NAMALWA (cell line): ENCODE measurements around the gene FLAD1.

Experiments
- DNase-seq: peaks from one replicate; pipeline ENCODE4 v3.0.0-alpha.2; 2015; ENCODE audit warnings: low spot score

The FLAD1 gene

DNA sequence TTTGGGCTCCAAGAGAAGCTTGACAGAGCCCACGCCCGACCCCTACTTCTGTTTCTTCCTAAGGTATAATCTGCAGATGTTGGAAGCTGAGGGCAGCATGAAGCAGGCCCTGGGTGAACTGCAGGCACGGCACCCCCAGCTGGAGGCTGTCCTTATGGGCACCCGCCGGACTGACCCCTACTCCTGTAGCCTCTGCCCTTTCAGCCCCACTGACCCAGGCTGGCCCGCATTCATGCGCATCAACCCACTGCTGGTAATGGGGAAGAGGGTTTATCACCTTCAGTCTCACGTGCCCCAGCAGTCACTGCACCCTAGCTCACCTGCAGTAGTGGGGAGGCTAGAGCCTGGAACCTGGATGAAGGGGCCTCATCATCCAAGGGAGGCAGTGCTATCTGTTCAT lies 7.1 kb downstream of the FLAD1 start:
- no peak for DNase-seq

DNA sequence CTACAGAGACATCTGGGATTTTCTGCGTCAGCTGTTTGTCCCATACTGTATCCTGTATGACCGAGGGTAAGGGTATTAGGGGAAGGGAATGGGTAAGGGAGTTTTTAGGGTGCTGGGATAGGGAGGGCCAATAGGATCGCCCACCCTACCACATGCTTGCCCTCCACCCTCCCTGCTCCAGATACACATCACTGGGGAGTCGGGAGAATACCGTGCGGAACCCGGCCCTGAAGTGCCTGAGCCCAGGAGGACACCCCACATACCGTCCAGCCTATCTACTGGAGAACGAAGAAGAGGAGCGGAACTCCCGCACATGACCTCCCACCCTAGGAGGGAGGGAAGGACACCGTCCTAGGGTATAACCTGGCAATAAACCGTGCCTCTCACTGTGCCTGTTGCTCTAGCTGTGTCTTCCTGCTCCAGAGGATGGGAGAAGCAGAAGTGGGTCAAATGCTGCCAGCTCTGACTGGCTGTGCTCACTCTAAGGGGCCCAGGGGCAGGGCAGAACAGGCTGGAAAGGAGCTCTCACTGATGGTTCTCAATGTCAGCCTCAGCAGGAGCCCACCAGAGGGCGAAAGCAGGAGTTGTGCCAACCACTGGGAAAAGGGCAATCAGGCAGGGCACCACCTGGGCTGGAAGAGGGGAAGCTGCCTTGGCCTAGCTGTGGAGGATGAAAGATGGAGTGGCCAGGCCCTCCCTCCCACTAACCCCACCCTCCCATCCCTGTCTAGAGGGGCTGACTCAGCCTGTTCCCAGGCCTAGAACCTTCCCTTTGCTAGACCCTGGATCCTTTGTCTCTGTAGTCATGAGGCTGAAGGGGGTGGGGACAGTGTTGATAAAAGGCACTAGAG lies 9.8 kb downstream of the FLAD1 start:
- peak; percentile 33 for DNase-seq

DNA sequence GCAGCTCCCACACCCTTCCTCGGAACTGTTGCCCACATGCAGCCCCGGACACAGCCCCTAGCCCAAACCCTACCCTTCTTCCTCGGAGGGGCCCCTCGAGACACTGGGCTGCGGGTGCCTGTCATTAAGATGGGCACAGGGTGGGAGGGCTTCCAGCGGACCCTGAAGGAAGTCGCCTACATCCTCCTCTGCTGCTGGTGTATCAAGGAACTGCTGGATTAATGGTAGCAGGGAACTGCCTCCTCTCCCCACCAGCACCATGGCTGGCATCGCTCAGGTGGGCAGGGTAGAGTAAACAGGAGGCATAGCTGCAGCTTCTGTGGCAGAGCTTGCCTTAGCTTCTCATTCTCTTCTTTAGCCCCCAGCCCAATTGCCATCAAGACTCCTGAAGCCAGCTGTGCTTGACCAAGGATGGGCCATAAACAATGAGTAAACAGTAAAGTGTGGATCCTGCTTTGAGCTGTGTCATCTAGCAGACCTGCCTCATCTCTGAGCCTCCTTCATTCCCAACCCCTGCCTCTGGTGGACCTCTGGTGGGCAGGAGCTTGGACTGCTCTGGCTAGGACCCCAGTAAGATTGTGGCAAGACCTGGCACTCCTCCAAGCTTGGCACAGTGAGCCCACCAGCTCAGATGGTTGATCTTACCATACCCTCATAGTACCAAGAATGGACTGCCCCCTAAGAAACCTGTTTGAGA lies 10.6 kb downstream of the FLAD1 start, which contains the start of gene LENEP:
TSS of gene LENEP (plus strand) at position 15 of the 697 bp plus-strand sequence. CDS start at position 37, 22 bp downstream.
- peak; percentile 26 for DNase-seq

DNA sequence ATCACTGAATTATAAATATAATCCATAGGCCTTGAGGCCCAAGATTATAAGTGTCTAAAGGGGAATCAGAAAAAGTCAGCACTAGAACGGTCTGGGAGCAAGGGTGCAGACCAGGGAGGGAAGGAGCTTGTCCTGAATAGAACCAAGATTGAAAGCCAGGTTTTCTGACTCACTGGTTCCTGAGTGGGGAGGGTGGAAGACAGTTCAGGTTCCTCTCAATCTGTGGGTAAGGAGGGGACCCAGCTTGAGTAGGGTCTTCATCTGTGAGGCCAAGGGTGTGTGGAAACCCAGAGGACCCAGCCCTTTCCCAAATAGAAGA lies 11.1 kb downstream of the FLAD1 start:
- DNase-seq, result no peak

DNA sequence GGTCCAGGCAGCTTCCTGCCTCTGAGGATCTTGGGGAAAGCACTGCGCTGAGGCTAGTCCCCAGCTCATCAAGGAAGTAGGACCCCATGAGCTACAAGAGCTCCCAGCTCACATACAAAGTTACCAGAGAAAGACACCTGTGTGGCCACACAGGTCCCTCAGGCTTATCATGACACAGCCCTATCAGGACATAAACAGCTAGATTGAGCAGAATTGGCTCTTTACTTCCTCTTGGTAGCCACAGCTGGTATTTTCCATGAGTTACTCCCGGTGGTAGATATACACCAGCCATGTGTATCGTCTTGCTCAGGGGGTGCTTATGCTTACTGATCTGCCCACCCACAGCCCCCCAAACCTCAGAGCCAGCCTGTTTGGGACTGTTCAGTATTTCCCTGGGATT lies 11.4 kb downstream of the FLAD1 start:
- DNase-seq, result peak; percentile 80

DNA sequence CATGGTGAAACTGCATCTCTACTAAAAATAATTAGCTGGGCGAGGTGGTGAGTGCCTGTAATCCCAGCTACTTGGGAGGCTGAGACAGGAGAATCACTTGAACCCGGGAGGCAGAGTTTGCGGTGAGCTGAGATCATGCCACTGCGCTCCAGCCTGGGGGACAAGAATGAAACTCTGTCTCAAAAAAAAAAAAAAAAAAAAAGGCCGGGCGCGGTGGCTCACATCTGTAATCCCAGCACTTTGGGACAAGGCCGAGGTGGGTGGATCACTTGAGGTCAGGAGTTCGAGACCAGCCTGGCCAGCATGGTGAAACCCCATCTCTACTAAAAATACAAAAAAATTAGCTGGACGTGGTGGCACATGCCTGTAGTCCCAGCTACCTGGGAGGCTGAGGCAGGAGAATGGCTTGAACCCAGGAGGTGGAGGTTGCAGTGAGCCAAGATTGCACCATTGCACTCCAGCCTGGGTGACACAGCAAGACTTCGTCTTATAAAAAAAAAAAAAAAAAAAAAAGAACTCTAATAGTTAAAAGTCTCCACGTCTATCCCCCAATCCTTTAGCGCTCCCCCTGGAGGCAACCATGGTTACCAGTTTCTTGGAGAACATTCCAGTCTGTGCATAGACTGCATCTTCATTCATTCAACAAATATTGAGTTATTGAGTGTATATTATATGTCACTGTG lies 12.3 kb downstream of the FLAD1 start:
- DNase-seq, result peak; percentile 43

DNA sequence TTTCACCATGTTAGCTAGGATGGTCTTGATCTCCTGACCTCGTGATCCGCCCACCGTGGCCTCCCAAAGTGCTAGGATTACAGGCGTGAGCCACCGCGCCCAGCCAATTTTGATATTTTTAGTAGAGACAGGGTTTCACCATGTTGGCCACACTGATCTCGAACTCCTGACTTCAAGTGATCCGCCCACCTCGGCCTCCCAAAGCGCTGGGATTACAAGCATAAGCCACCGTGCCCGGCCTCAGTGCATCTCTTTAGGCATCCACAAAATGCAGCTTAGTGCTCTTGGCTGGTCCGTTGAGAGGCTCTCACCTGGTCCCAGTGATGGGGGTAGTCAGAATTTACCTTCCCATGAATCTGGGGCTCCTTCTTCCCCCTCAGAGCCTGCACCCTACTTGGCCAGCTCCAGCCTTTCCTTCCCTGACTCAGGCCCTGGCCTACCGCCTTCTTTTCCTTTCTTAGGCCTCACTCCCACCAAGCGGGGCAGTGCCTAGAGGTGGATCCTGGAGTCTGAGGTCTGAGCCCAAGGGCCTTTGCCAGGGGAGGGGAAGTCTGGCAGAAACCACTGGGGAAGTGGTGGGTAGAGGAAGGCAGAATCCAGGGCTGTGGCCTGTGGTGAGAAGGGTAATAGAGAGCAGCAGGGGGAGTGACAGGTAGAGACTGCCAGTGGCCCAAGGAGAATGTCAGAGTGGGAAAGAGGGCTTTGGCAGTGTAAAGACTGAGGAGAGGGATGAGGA lies 14.0 kb downstream of the FLAD1 start:
- DNase-seq, result no peak

GRCh38 chr1:154998201-154998780 lies 15.1 kb downstream of the FLAD1 start:
- peak; percentile 28 for DNase-seq

DNA sequence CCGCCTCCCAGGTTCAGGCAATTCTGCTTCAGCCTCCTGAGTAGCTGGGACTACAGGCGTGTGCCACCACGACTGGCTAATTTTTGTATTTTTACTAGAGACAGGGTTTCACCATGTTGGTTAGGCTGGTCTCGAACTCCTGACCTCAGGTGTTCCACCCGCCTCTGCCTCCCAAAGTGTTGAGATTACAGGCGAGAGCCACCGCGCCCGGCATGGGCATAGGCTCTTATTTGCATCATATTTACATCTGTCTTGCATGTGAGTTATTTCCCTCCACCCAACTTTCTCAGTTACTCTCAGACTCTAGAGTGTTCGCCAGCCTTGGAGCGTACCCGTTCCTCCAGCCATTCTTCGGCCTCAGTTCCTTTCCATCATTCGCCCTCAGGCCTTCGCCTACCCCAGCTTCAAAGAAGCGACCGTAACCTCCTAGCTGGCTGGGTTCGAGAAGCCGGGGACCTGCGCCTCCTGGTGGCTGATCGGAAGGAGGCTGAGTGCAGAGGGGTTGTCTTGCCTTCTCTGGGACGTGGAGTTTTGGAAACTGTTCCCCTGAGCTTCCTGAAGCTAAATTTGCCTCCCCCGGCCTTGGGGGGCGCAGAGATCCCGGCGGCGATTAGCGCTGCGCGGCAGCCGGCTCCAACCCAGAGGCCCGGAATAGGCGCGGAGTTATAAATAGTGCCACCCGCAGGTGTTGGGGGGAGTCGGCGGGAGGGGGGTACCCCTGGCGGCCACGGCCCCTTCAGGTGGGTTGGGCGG lies 15.8 kb downstream of the FLAD1 start:
- DNase-seq, result peak; percentile 97

GRCh38 chr1:154999571-155000410 lies 16.6 kb downstream of the FLAD1 start:
- peak; percentile 85 for DNase-seq

GRCh38 chr1:155000411-155000725 lies 17.2 kb downstream of the FLAD1 start:
- DNase-seq, result peak; percentile 80

- DNase-seq, result peak; percentile 92
These were observed 17.7 kb downstream of the FLAD1 start for GRCh38 chr1:155000726-155001424.

DNA sequence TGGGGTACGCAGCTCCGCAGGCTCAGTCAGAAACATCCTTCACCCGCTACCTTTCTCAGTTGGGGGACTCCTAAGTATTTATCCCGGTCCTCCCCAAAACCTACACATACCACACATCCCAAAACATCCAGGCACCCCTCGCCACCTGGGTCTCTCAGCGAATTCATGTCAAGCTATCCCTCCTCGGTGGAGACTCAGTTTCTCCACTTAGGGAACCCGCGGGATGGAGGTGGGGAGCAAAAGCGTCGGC lies 18.2 kb downstream of the FLAD1 start:
- no peak for DNase-seq

- peak; percentile 99 for DNase-seq
These were observed 18.7 kb downstream of the FLAD1 start for GRCh38 chr1:155001675-155002463.

GRCh38 chr1:155002464-155003226 lies 19.5 kb downstream of the FLAD1 start, which contains the start of gene ZBTB7B:
Gene ZBTB7B (plus strand): TSS chr1:155002802. CDS start chr1:155014661, 11,859 bp downstream.
- no peak for DNase-seq

DNA sequence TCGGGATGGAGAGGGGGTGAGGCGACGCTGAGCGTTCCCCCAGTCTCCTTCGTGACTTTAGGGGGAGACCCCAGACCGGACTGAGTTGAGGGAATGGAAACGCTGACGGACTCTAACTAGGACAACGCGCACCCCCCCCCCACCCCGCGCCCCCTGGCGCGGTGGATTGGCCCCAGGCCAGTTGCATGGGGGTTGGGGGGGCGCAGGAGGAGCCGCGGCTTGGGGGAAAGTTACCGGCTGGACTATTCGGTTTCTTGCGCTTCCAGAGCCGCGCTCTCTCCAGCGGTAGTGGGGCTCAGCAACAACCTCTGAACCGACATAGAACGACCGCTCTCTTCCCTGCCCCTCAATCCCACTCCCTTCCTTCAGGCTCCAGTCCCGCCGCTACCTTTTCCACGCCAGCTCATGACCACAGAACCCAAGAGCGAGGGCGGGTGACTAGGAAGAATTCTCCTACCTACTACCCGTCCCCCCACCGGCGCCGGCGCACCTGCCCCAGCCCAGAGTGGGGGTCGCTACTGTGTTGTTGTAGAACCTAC lies 20.2 kb downstream of the FLAD1 start:
- peak; percentile 59 for DNase-seq

- DNase-seq, result no peak
These were observed 20.7 kb downstream of the FLAD1 start for GRCh38 chr1:155003766-155004351.
